Gastroesophageal sphincter (tissue), 3 donors: ENCODE measurements around the gene EXOC2.

Source experiments
- POLR2A ChIP-seq, 2 donors: fragments of 450-650 bp; IDR thresholded peaks; one replicate each; pipeline ENCODE4 v1.6.1; 2017; ENCODE audit warnings: antibody characterized with exemption in 2 of 2, mild to moderate bottlenecking in 2 of 2, moderate library complexity in 1 of 2
- POLR2AphosphoS5 ChIP-seq: sonication (generic); formaldehyde crosslinking; IDR thresholded peaks from one replicate; pipeline ENCODE4 v1.6.1; 2017; ENCODE audit warnings: antibody characterized with exemption
- TF ChIP-seq, protein P1 (sequence below), 4 experiments: fragments of 200-600 bp in 2 of 4; fragments of 450-650 bp in 2 of 4; sonication (generic) in 1 of 4; IDR thresholded peaks; one replicate each; pipeline ENCODE4 v1.5.1; 2017 to 2019; ENCODE audit warnings: antibody characterized with exemption in 4 of 4, mild to moderate bottlenecking in 2 of 4, moderate library complexity in 2 of 4

DNA sequence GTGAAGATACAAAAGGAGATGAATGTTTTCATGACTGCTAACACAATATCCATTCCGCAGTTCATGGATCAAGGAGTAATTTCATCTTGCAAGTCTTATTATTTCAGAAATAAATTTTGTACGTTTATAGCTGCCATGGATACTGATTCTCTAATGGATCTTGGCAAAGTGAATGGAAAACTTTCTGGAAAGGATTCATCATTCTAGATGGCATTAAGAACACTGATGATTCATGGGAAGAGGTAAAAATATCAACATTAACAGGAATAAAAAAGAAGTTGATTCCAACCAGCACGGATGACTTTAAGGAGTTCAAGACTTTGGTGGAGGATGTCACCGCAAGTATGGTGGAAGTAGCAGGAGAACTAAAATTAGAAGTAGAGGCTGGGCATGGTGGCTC is 38.8 kb downstream of the EXOC2 start:
- TF ChIP-seq POLR2A (IDR thresholded peaks at IDR 0.05) (no peak), POLR2AphosphoS5 (no peak)
- TF ChIP-seq, protein P1, sequence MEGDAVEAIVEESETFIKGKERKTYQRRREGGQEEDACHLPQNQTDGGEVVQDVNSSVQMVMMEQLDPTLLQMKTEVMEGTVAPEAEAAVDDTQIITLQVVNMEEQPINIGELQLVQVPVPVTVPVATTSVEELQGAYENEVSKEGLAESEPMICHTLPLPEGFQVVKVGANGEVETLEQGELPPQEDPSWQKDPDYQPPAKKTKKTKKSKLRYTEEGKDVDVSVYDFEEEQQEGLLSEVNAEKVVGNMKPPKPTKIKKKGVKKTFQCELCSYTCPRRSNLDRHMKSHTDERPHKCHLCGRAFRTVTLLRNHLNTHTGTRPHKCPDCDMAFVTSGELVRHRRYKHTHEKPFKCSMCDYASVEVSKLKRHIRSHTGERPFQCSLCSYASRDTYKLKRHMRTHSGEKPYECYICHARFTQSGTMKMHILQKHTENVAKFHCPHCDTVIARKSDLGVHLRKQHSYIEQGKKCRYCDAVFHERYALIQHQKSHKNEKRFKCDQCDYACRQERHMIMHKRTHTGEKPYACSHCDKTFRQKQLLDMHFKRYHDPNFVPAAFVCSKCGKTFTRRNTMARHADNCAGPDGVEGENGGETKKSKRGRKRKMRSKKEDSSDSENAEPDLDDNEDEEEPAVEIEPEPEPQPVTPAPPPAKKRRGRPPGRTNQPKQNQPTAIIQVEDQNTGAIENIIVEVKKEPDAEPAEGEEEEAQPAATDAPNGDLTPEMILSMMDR (IDR thresholded peaks at IDR 0.05): no peak
